HG03103 (cell line): ENCODE measurements around the gene CPLX4.

Source experiments
- ATAC-seq: cut with Tn5 transposase; IDR thresholded peaks from one replicate; pipeline ENCODE4 v1.9.1; 2021; ENCODE audit warnings: low read depth; ENCODE audit not compliant: unreplicated experiment

CPLX4 gene

DNA sequence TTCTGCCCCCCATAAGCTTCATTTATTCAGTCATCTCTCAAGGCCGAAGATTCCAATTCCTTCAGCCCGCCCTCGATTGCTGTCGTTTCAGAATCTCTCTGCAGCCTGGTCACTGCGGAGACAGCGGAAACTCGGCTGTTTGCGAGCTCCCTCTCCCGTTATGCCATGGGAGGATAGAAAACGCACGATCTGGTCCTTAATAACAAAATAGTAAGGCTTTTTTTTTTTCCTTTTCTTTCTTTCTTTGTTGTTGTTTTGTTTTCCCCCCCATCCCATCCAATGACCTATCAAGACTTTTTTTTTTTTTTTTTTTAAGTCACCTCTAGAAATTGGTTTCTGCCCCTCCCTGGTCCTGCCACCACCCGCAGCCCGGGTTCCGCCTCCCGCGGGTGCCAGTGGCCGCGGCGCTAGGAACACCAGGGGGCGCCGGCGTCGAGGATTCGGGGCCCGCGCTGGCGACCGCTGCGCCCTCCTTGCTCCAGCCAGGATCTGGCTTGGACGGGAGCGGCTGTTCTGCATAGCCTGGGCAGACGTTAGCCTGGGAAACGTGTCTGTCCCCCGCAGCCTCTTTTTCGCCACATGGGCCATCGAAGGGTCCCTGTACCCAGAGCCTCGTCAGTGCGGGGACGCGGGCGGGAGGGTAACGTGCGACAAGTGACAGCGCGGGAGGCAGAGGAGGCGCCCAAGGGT lies 10.1 kb downstream of the CPLX4 start:
- peak; percentile 80 for ATAC-seq

DNA sequence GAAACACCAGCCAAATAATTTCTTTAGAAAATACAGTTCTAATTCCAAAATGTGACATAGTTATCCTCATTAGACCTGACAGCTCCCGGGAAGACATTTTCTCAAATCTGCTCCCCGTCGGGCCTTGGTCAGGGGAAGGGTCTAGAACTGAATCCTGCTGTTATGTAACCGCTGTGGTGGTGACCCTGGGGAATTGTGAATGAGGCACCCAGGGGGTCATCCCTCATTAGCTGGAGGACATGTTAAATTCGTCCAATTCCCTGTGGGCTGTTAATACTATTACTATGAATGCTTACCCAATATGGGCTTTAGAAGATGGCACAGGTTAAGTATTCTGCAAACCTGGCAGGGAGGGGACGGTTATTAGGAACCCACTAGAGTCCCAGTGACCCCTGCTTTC lies 11.8 kb downstream of the CPLX4 start:
- ATAC-seq = no peak

DNA sequence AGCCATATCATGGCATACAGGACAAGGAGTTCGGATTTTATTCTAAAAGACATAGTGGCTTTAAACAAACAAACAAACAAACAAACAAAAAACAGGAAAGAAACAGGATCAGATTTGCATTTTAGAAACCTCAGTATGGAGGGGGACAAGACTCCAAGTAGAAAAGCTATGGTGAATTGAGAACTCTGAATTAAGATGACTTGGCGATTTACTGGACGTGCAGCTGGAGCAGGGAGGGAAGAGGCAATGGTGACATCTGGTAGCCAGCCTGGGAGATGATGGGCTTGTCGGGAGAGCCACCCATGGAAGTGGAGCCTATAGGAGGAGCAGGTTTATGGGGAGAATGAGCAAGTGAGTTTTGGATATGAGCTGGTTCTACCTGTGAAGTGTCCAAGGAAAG lies 13.2 kb downstream of the CPLX4 start:
- ATAC-seq = no peak

- ATAC-seq = no peak
Observed at GRCh38 chr18:59303656-59304195, 14.7 kb downstream of the CPLX4 start.

GRCh38 chr18:59303006-59303405 lies 15.4 kb downstream of the CPLX4 start:
- ATAC-seq = no peak

GRCh38 chr18:59301929-59302328 lies 16.5 kb downstream of the CPLX4 start:
- no peak for ATAC-seq

DNA sequence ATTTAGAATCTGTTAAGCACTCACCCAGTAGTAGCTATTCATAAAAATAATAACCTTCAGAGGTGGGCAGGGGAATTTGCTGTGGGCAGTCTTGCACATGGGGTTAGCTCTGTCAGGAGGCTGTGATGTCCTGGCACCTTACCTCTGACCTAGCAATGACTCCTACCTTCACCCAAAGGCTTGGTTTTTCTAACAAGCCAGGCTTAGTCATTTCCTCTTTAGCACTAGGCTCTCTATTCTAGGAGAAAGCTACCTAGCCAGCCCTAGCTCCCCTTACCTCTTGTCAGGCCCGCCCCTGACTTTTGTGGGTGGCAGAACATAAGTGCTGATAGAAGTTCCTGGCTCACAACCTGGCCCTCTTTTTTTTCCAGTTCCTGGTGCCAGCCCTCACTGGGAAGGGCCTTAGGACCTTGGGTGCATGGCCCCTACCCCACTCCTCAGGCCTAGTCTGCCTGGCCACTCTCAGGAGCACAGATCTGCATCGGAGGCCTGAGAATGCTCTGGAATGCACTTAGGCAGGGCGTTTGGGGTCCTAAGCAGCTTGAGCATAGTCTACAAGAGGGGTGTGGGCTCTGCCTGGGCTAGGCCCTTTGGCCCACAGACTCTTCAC lies 17.7 kb downstream of the CPLX4 start:
- no peak for ATAC-seq

DNA sequence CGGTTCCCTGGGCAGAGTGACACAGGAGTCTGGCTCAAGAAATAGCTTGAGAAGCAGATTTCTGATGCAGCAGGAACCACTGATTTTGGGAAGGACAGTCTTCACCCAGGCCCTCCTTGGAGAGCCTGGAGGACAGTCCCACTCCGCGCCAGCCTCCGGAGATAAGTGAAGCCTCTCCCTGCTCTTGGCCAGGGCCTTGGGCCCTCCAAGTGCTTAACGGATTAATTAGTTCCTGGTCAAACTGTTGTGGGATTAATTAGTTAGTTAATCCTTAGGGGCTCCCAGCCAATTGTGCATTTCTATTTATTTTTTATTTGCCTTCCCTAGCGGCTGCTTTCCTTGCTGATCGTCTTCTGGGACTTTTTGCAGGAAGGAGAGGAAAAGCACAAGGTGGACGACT lies 19.6 kb downstream of the CPLX4 start:
- ATAC-seq = no peak

- no peak for ATAC-seq
Observed at GRCh38 chr18:59293317-59293716, 25.1 kb downstream of the CPLX4 start.

DNA sequence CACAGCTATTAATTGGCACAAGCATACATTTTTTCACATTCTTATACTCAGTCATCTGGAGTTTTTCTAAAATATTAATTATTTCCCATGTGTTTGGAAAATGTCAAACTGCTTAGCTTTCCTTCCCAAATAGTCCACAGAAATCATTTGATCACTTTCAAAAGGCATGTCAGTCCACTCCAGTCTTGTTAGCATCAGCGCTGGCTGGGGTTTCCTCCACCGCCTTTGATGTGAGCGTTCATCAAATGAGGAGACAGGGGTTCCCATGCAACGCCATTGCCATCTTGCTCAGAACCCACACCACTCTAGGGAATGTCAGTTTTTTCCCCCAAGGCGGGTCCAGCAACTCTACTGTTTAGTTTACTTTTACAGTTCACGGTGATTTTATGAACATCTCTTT lies 32.1 kb downstream of the CPLX4 start:
- ATAC-seq = no peak

DNA sequence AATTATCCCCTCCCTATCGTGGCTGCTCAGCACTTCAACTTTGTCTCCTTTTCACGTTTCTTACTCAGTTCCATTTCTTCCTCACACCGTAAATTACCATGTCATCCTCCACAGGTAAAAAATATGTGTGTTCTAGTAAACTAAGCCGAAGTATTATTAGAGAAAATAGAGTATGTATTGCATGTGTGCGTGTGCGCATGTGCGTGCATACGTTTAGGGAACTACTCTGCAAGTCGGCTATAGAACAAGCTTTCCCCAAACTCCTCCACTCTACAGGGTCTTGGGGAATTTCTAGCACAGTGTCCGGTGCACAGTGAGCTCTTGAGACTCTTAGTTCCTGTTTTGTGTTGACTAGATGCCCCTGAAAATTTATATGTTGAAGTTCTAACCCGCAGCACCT lies 36.1 kb downstream of the CPLX4 start:
- no peak for ATAC-seq

- no peak for ATAC-seq
Observed at GRCh38 chr18:59279722-59280121, 38.7 kb downstream of the CPLX4 start.

DNA sequence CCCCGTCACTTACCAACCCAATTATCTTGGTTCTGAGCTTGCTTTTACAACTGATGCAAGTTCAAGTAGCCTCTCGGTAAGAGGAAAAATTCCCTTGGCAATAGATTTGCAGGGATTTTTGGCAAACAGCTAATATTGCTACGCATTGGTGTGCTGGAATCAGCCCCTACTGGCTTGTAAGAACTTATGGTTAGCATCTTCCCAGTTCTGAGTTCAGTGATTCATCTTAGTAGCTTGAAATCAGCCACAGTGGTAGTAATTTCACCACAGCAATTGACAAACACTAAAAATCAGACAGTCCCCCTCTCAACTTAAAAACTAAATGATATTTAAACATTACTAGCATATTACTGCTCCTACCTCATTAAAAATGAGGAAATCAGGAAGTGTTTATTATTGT lies 39.3 kb downstream of the CPLX4 start:
- ATAC-seq = no peak

GRCh38 chr18:59278793-59279192 lies 39.7 kb downstream of the CPLX4 start:
- no peak for ATAC-seq

- no peak for ATAC-seq
Observed at GRCh38 chr18:59276047-59276446, 42.4 kb downstream of the CPLX4 start.

DNA sequence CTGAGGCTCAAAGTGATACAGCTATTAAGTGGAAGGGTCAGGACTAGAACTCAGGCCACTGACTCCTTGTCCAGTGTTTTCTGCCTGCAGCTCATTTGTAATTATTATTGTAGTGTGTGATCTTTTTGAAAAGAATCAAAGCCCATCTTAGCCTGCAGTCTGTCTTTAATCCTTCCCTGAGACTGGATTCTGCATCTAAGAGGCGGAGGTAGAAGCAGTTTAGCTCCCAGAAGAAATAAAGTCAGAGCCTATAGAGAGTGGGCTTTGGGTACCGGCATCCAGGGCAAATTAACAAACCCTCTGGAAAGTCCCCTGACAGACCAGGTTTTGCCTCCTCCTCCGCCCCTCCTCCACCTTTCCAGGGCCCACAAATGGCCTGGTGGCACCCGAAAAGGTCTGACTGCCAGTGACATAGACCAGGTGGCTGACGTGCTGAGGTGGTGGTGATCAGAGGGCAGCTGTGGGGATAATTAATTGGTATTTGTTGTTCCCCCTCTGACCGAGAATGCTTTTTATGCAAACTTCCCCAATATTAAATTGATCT lies 43.0 kb downstream of the CPLX4 start:
- ATAC-seq = no peak

DNA sequence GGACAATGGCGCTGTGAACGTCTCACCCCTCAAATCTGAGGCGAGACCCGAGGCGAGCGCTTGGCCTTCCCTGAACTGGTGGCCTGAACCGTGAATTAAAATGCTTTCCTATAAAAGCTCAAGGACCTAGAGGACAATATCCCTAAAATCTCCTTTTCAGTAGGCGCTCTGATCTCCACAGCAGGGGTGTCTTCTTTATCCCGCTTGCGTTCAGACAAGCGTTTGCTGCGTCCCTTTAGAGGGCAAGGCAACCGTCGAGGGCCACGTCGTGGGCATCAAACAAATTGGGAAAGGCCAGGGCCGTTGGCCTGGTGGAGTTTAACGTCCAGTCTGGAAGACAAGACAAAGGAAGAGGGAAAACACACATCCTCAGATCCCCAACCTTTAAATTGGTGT lies 43.9 kb downstream of the CPLX4 start:
- ATAC-seq = no peak

GRCh38 chr18:59273759-59274532 lies 44.5 kb downstream of the CPLX4 start:
- ATAC-seq = no peak

DNA sequence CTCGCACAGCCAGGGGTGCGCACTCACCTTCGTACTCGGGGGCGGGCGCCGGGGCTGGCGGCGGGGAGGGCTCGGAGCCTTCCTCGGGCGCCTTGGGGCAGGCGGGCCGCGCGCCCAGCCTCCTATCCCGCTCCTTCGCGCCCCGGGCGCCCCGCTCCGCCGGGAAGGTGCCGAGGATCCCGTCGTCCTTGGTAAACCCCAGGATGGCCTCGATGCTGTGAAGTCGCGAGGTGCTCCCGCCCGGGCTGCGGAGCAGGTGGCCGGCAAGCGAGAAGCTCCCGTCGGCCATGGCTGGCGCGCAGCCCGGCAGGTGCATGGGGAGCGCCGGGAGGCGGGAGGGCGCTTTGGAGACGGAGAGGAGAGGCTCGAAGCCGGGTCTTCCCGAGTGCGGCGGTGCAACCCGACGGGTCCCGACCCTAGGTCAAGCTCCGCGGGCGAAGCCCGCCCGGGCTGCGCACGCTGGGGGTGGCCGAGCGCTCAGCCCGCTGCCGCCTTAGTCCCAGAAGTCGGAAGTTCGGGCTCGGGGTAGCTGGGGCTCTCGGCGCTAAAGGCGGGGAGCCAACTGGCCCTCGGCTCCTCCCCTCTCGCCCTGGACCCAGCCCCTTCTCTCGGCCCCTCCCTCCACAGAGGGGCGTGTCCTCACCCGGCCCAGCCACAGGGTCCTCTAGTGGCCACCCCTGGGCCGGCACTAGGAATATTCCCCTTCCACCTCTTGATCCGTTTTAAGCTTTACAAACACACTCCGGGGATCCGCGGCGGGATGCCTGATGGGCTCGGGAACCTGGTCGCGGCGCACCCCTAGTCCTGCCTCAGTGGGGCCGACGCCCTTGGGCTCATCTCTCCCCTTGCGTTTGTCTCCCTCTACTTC lies 45.3 kb downstream of the CPLX4 start, which contains the start of gene RAX:
RAX (minus strand) TSS at position 564 of the 868 bp plus-strand sequence; CDS start at position 316, 248 bp downstream.
- ATAC-seq = peak; percentile 71

DNA sequence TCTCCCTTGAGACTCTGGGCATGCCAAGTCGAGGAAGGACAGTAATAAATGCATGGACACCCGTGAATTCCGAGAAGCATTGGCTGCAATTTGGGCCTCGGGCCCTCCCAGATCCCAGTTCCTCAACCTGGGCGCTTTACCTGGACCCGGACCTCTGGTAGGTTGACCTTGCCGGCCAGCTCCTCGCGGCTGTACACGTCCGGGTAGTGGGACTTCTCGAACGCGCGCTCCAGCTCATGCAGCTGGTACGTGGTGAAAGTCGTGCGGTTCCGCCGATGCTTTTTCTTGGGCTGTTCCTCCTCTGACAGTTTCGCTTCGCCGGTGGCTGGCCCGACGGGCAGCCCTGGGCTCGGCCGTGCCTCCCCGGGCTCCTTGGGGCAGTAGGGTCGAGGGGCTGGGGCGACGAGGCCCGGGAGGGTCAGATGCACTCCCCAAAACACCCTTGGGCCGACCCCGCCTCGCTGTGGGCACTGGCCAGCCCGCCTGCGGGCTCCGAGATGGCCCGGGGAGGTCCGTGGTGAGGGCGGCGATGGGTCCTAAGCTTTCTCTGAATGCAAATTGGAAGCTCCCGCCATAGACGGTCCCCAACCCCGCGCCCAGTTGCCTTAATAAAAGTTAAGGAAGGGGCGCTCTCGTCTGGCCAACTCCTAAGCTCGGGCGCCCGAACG lies 46.1 kb downstream of the CPLX4 start:
- ATAC-seq = no peak
